RPMI8226 (cell line): ENCODE measurements around the gene CFAP299.

Experiments
- DNase-seq: peaks from one replicate; pipeline ENCODE4 v3.0.0-alpha.2; 2015

The CFAP299 gene

DNA sequence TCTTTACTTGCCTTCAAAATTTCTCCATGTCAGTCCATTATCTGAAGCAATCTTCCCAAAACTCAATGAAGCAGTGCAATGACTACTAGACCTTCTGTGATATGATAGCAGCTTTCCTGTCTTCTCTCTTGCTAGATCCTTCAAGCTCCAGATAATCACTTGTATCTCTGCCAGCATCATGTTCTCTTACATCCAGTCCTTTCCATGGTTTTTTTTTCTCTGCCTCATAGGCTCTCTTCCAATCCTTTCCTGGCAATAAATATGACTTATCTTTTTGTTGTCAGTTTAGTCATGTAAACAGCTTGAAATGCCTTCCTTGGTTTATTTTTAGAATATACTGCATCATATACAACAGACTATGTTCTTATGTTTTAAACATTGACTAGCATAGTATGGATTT lies 193.5 kb downstream of the CFAP299 start:
- no peak for DNase-seq

DNA sequence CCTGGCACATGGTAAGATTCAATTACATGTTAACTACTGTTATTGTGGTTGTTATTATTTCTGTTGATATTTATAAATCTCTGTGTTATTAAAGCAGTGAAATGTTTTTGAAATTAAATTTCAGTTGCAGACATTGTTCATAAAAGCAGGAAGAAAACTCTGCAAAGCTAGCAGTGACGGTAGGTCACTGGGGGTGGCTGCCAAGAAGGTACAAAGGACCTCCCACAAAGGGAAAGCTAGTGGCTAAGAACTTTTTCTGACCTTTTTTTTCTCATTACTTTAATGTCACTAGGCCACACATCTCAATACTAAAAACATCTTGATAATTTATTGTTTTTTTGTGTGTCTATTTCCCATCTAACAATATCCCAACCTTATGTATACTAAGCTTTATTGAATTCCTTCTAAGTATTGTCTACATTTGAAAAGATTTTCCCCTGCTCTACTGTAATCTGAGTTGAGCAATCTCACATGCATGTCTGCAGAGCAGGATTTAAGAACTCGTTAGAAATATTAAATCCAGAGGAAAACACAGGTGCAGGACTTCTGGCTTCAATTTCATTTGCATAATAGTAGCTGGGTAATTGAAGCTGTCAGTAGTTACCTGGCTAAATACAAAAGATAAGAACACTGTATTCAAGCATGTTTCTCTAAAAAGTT lies 197.3 kb downstream of the CFAP299 start:
- no peak for DNase-seq

DNA sequence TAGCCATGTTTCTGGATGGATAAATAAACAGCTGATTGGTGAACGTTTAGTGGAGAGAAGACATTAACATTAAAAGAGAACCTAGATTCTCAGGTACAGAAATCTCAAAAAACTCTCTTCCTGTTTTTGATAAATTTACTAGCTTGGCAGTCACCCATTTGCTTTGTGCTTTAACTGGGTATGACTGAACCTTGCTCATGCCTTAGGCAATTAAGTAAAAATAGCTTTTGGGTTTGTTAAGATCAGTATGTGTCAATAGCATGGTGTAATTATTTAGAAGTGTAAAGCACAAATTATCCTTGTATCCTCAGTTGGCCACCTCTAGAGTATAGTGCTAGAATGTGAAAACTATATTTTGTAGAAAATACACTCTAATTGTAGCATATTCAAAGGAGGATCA lies 200.0 kb downstream of the CFAP299 start:
- DNase-seq, result no peak

DNA sequence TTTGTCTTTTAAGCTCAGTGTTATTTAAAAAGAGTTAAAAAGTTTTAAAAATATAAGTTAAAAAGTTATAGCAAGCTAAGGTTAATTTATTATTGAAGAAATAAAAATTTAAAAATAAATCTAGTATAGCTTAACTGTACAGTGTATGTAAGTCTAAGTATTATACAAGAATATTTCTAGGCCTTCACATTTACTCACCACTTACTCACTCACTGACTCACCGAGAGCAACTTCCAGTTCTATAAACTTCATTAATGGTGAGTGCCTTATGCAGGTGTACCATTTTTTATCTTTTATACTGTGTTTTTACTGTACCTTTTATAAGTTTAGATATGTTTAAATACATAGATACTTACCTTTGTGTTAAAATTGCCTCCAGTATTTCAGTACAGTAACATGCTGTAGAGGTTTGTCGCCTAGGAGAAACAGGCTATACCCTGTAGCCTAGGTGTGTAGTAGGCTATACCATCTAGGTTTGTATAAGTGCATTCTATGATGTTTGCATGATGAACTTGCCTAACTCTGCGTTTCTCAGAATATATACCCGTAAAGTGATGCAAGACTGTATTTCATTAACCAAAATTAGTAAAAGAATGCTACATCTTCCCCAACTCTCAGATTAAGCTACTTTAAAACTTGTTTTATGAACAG lies 202.9 kb downstream of the CFAP299 start:
- no peak for DNase-seq

DNA sequence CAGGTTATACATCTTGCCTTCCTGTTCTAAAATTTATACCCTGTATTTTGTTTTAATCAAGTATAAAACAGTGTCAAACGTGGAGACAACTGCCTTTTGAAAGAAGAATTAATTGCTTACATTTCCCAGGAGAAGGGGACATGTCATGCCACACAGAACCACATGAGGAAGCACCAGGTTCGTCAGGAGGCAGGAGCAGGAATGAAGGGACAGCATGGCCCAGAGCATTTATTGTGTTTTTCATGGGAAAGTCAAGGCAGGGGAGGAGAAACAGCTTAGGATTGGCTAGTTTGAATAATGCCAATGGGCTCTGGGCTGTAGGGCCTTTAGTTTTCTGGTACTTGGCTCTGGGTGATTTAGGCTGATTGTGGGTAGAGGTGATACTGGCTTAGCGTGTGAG lies 203.7 kb downstream of the CFAP299 start:
- DNase-seq, result no peak

DNA sequence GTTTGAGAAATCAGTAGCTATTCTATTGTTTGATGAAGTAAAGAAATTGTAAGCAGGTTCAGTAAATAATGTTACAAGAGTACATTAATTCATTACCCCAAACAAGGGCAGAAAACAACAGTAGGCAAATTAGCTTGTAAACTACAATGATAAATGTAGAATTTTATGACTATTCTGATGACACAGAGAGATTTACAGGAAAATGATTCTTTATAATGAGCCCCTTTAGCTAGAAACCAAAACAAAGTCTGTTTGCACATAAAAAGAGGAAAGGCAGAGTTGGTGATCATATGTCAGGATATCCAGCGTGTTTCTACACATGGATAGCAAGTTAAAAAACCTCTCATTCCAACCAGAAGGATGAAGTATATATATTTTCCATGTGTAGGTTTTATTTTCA lies 204.8 kb downstream of the CFAP299 start:
- no peak for DNase-seq

DNA sequence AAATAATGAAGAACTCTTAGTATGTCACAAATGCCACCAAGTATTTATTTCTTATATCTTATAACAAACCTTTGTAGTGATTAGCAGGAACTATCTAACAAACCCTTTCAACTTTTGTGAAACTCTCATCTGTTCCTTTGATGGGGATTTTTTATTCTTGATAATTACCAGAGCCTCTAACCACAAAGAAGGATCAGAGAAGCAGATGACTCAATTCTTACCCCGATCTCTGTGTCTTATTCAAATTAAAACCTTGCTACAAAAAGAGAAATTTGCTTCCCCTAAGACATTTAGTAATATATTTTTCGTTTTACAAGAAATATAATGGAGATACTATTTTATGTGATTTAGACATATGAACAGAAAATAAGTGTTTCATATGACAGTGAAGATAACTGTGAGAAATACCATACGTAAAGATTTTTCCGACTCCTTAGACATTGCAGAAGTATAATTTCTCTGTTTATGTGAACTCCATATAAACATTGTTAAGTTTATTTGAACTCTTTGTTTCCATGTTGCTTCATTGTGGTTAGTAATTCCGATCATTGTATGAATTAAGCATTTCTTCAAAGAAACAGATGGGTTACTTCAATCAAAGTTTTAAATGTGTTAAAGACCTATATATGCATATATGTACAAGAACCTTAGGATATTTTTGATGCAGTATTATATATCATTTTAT lies 205.4 kb downstream of the CFAP299 start:
- DNase-seq, result no peak

DNA sequence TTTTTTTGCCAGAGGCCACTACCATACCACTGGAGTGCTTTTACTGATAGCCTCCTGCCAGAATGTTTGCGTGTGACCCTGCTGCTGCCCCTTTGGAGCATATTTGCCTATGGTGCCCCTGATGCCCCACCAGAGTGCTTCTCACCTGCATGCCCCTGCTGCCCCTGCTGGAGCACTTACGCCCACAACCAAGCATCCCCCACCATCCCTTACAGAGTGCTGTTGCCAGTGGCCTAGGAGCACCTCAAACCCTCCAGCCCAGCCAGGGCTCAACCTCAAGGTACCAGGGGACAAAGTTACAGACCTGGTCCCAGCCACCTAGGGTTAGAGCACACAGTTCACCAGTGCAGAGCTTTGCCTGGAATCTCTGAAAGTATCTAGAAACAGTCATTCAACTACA lies 207.2 kb downstream of the CFAP299 start:
- DNase-seq, result no peak

DNA sequence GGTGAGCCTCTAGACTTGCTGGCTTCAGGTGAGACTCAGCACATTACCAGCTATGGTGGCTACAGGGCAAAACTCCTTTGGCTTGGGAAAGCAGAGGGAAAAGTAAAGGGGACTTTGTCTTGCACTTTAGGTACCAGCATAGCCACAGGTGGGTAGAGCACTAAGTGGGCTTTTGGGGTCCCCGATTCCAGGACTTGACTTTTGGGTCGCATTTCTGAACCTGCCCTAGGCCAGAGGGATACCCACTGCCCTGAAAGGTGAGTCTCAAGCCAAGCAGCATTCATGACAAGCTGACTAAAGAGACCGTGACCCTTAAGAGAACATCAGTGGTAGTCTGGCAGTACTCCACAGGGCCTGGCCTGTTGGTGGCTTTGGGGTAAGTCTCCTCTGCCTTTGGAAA lies 224.8 kb downstream of the CFAP299 start:
- DNase-seq, result no peak

DNA sequence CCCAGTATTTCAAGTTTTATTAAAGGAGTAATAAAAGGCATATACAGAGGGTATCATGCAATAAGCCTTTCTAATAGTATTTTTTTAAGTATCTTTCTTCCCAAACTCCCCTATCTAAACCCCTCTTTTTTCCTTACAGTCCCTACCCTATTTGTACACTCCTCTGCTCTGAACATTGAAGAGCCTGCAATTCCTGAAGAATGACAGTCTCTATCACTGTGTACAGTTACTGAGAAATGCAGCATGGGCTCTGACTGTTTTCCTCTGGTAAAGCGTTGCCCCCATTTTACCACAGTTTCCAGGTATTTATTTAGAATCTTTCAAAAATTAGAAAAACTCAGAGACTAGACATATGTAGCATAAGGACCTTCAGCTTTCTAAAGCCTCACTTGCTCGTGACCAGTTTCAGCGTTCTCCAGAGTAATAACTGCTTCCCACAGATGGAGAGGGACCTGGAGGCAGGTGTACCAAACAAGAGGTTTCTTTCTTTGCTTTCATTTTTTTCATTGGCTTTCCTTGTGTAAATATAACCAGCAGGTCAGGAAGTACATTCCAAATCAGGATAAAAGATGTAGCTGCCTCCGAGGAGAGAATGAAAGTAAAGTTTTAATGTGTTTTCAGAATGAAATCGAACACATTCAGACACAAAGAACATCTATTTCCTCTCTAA lies 230.8 kb downstream of the CFAP299 start:
- no peak for DNase-seq

DNA sequence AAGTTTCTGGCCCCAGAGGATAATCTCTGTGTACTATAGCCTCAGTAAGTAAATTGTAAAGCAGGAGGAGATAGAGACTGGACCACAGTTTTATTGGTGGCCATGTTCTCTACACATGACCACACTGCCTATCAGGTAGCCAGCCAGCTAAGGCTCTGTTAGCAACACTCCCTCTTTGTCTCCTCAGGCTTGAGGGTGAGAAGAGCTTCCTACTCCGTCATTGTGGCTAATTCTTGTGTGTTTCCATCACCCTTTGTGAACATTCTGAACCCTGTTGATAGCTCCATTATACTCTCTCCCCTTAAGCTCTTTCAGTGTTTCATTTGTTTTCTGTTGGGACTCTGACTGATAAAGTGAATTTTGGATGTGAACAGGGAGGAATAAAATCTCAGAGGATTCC lies 233.4 kb downstream of the CFAP299 start:
- no peak for DNase-seq

DNA sequence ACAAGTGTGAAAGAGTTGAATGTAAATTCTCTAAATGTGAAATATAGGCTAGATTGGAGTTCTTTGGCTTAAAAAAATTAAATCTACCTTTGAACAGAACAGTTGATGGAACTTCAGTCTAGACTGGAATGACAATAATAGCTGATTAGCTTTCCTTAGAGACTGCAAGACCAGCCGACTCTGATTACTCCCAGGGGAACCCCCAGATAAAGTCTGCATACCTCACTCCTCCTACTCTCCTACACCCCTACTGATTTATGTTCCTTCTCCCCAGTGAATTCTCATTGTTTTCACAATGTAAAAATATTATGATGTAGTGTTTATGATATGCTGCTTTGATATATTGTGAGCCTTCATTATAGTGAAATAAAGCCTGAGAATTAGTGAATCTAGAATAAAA lies 241.3 kb downstream of the CFAP299 start:
- DNase-seq, result no peak

DNA sequence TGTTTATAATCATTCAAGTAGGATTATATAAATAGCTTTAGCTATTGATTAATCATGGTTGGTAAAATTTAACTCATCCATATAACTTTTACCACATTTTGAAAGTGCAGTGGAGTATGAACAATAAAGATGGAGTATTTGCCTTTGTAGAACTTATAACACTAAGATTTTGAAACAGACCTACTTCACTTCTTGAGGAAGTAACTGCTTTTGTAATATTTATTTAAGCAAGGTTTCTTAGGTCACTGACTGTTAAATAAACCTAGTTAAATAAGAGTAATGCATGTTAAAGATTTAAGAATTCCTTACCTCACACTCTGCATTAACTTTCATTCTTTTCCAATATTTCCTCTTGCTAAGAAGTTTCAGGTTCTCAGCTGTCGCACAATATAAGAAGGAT lies 242.5 kb downstream of the CFAP299 start:
- no peak for DNase-seq

DNA sequence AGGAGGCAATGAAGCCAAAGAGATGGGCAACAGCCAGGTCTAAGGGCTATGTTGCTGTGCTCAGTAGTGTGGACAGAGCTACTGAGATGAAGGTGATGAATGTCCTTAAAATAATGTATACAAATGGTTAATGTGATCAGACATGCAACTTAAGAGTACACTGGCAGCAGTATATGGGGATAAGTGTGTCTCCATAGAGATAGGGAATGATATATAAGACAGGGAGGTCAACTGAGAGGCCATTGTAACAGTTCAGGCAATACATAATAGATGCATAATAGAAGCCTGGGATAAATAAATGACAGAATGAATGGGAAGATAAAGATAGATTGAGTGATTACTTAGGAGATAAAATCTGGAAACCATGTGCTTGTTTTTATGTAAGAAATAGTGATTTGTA lies 250.0 kb downstream of the CFAP299 start:
- no peak for DNase-seq

DNA sequence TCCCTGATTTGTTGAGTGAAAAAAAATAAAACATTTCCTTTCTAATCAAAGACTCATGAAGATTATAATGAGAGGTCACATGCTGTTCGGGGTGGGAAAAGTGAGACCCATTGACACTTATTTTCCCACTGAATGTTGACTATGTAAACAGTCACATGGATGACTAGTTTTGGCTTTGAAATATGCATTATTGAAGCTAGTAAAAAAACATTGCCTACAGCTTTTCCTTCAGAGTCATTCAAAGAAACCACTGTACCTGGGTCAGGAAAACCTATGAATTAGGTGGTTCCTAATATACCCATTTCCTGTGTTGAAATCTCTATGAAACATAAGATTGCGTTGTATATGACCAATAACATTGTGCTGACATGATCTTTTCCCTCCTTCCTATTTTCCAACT lies 251.2 kb downstream of the CFAP299 start:
- DNase-seq, result no peak

DNA sequence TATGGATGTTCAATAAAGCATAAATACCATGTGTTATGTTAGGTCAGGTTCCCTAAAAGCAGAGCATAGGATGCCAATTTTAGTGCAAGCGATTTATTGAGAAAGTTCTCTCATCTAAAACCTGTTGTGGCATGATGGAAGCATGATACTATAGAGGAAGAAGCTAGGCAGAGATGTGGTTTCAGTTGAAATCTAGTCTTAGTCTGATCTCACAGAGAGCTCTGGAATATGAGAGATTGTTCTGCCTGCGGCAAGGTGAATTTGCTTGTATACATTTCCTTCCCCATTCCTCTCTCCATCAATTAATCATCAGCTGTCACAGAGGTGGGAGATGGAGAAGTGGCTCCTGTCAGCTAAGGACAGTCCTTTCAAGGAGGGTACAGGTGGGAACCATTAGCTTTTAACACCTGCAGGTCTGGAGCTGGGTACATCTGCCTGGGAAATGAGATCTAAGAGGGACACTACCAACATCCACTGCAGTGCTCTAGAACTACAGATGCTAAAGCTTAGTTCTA lies 252.4 kb downstream of the CFAP299 start:
- no peak for DNase-seq

DNA sequence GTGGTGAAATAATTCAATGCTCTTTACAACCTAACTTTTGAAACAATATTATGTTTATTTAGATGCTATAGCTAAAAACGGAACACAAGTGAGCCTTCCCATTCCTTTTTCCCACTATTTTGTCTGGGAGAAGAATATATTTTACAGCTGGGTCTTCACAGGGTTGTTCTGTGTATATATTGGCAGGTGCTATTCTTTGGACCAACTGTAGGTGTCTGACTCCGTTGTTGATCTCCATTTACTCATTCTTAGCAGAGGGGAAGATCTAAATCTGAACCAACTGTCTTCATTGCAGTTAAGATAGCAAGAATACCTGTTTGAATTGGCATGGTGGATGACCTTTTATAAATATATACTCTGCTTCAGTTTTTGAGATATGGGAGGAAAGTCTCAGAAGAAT lies 257.4 kb downstream of the CFAP299 start:
- no peak for DNase-seq

DNA sequence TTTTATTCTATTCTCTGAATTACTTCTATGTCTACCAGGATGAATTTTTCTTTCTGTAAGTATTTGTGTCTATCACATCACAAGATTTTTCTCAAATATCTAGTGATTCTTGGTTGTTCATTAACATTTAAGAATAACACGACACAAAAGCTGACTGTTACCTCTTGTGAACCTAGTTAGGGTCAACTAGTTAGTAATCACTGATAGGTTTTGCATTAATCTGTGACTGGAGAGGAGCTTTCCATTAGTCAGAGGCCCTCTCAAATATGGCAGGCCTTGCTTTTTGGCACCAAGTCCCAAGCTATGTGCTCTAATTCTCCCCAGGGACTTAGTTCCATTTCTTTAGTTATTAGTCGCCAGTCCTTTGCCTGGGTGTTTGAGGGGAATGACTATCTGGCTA lies 259.2 kb downstream of the CFAP299 start:
- no peak for DNase-seq

DNA sequence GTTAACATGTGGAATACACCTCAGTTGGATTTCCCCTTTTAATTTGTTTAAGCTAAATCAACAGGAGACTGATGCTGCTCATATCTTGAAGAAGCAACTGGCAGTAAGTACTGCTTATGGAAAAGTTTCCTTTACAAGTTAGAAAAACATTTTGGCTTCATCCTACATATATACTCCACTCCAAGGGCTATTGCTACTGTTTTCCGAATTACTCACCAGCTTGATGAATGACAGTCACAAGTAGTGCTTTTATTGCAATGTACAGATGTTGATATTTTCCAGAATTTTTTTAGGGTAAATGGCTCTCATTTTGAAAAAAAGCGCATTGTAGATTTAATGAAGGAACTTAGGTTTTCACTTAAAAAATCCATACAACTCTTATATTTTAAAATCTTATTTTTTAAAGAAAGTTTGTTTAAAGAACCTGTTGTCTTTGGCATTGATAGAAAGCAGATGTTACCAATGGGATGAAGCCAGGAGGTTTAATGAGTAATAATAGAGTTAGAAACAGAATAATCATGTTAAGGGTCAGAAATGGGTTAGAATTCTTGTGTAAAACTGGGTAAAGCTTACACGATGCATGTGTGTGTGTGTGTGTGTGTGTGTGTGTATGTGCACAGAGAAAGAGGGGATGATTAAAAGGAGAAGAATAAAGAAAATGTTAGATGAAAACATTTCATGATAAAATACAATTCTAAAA lies 272.9 kb downstream of the CFAP299 start:
- DNase-seq, result no peak

DNA sequence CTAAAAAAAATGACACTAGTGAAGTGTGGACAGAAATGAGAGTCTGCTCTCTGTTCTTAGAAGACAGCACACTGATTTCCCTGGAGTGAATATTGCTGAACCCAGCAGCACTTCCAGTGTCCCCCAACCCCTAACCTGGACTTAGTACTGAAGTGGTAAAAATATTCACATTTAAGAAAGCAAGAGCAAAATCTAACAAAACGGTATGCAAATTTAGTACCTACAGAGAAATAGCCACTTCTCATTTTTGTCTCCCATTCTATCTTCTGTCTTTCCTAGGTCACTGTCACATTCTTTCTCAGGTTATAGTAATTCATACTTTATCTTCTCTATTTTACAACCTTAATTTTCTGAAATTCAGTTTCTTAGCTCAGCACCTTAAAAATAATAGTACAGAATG lies 274.7 kb downstream of the CFAP299 start:
- no peak for DNase-seq

DNA sequence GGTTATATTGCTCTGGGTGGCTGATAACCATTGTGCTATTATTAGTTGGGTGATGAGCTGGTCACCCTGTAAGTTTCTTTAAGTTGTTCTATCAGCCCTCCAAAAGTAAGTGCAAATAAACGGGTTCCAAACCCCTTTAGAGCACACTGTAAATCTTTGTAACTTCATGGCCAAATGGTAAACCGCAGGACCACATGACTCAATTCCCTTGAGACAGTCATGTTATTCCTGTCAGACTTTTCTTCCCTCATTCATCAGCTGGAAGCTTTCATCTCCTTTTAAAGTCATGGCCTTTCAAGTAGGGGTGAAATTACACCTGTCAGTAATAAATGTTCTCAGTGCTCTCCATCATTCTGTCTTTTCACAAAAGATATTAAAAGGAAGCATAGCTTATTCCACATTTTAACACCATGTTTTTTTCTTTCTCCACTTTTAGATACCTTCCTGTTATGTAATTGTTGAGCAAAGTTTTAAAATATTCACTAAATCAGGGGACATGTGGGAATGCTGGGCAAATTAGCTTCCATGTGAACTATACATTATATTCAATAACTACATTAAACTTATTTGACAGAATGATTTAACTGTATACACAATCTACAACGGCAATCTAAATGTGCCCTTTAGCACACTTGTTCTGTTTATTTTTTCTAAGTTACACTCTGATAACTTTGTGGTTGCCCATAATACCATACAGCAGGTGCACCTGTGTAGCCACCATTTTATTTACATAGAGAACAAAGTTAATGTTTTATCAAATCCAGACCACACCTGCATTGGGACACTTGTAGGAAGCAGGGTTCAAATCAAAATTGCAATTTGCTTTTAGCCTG lies 275.5 kb downstream of the CFAP299 start:
- DNase-seq, result no peak

DNA sequence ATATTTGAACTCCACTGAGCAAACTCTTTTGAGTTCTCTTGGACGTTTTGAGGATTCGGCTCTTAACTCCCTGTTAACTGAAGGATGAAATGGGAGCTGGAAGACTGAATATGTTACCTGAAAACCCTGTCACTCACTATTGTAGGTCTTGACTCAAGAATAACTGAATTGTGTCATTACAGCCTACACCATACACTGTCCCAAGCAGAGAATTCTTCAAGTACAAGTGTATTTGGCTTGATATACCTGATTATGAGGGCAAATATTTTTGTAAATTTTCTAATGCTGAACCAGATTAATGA lies 276.1 kb downstream of the CFAP299 start:
- no peak for DNase-seq
